ENCODE measurements around the gene DSP.

GRCh38 chr6:7585287-7585930 lies 43.9 kb downstream of the DSP start:
- no peak for TF ChIP-seq CTCF (IDR thresholded peaks at IDR 0.05 in 8 of 11, conservative IDR thresholded peaks at IDR 0.05 in 3 of 11)
- TF ChIP-seq POLR2A (IDR thresholded peaks at IDR 0.05) = no peak

Measured in spleen (tissue), 7 donors.